HEK293 (cell line): ENCODE results near the gene STARD13.
A peak's percentile ranks its signal among the peaks of the same experiment; 100 is the strongest.

Experiments used
- CTCF ChIA-PET: fragments of 350-600 bp; formaldehyde crosslinking; extraction: SDS; loops from one replicate; lab custom pipeline; 2021; ENCODE audit warnings: antibody characterized with exemption; lab: Yijun Ruan, JAX
- POLR2A ChIA-PET: fragments of 300-600 bp; formaldehyde crosslinking; extraction: SDS; loops from one replicate; lab custom pipeline; 2020; ENCODE audit warnings: antibody characterized with exemption, inconsistent platforms; lab: Yijun Ruan, JAX
- H3K27ac ChIP-seq: fragments of 200-500 bp; sonication (Bioruptor generic); 2 replicates; pipeline ENCODE4 v1.5.1; 2014; ENCODE audit warnings: low read depth, low read length, control low read depth, inconsistent platforms; ENCODE audit errors: extremely low read depth
- H3K36me3 ChIP-seq, 2 experiments: fragments of 200-500 bp in 1 of 2; sonication (Bioruptor generic) in 1 of 2; 1 replicate in 1 of 2; 2 replicates in 1 of 2; pipeline ENCODE4 v1.5.1; 2014 to 2017; ENCODE audit warnings: inconsistent platforms in 2 of 2, low read length in 2 of 2; ENCODE audit not compliant: control insufficient read depth in 2 of 2, insufficient read depth in 1 of 2
- H3K4me1 ChIP-seq: fragments of 200-500 bp; sonication (Bioruptor generic); 2 replicates; pipeline ENCODE4 v1.5.1; 2014; ENCODE audit warnings: mild to moderate bottlenecking, low read length, inconsistent platforms; ENCODE audit not compliant: control insufficient read depth, insufficient read depth
- H3K4me3 ChIP-seq: 2 replicates; pipeline ENCODE4 v1.5.1; 2011; ENCODE audit warnings: low read depth, mild to moderate bottlenecking, control low read depth, low read length, moderate library complexity
- H3K9me3 ChIP-seq: fragments of 200-500 bp; sonication (Bioruptor generic); 2 replicates; pipeline ENCODE4 v1.5.1; 2014; ENCODE audit warnings: low read depth, low read length, inconsistent platforms; ENCODE audit not compliant: control insufficient read depth, insufficient read depth
- EGR2 ChIP-seq: fragments of 450-650 bp; formaldehyde crosslinking; IDR thresholded peaks from 2 replicates; pipeline ENCODE4 v1.5.1; 2016; ENCODE audit warnings: low read depth, missing biosample characterization, missing genetic modification characterization
- MZF1 ChIP-seq: fragments of 450-650 bp; formaldehyde crosslinking; IDR thresholded peaks from 2 replicates; pipeline ENCODE4 v1.5.1; 2017; ENCODE audit warnings: missing biosample characterization, missing genetic modification characterization, borderline replicate concordance
- OSR2 ChIP-seq: fragments of 450-650 bp; formaldehyde crosslinking; IDR thresholded peaks from 2 replicates; pipeline ENCODE4 v1.5.1; 2016; ENCODE audit warnings: missing biosample characterization, missing genetic modification characterization
- TRIM28 ChIP-seq: IDR thresholded peaks from 2 replicates; pipeline ENCODE4 v1.6.1; 2011; ENCODE audit warnings: low read length, control low read depth, borderline replicate concordance
- ZBTB8A ChIP-seq: fragments of 450-650 bp; formaldehyde crosslinking; IDR thresholded peaks from 2 replicates; pipeline ENCODE4 v1.5.1; 2016; ENCODE audit warnings: missing biosample characterization, missing genetic modification characterization
- ZFP3 ChIP-seq: fragments of 450-650 bp; formaldehyde crosslinking; IDR thresholded peaks from 2 replicates; pipeline ENCODE4 v1.5.1; 2016; ENCODE audit warnings: low read depth, missing biosample characterization, missing genetic modification characterization
- ZIC2 ChIP-seq: fragments of 450-650 bp; formaldehyde crosslinking; IDR thresholded peaks from 2 replicates; pipeline ENCODE4 v1.5.1; 2016; ENCODE audit warnings: missing biosample characterization, missing genetic modification characterization
- ZNF10 ChIP-seq: fragments of 450-650 bp; formaldehyde crosslinking; IDR thresholded peaks from 2 replicates; pipeline ENCODE4 v1.5.1; 2017; ENCODE audit warnings: missing biosample characterization, missing genetic modification characterization
- ZNF266 ChIP-seq: fragments of 450-650 bp; formaldehyde crosslinking; IDR thresholded peaks from 2 replicates; pipeline ENCODE4 v1.5.1; 2016; ENCODE audit warnings: missing biosample characterization, missing genetic modification characterization, low read depth
- ZNF423 ChIP-seq: fragments of 450-650 bp; formaldehyde crosslinking; IDR thresholded peaks from 2 replicates; pipeline ENCODE4 v1.5.1; 2016; ENCODE audit warnings: missing biosample characterization, missing genetic modification characterization
- ZNF514 ChIP-seq: fragments of 450-650 bp; formaldehyde crosslinking; IDR thresholded peaks from 2 replicates; pipeline ENCODE4 v1.5.1; 2016; ENCODE audit warnings: missing biosample characterization, missing genetic modification characterization
- ZNF561 ChIP-seq: fragments of 450-650 bp; IDR thresholded peaks from 2 replicates; pipeline ENCODE4 v1.5.1; 2018; ENCODE audit warnings: missing biosample characterization, missing genetic modification characterization, borderline replicate concordance
- ZNF596 ChIP-seq: fragments of 450-650 bp; IDR thresholded peaks from 2 replicates; pipeline ENCODE4 v1.5.0; 2018; ENCODE audit warnings: missing biosample characterization, mild to moderate bottlenecking, missing genetic modification characterization, moderate library complexity
- TF ChIP-seq, protein P1 (sequence below): fragments of 450-650 bp; IDR thresholded peaks from 2 replicates; pipeline ENCODE4 v1.5.1; 2018; ENCODE audit warnings: missing biosample characterization, mild to moderate bottlenecking, missing genetic modification characterization
- TF ChIP-seq, protein P2 (sequence below): IDR thresholded peaks from 2 replicates; pipeline ENCODE4 v1.6.1; 2011; ENCODE audit warnings: mild to moderate bottlenecking, low read depth, low read length, borderline replicate concordance
- TF ChIP-seq, protein P3 (sequence below): fragments of 450-650 bp; formaldehyde crosslinking; IDR thresholded peaks from 2 replicates; pipeline ENCODE4 v1.5.1; 2016; ENCODE audit warnings: missing biosample characterization, missing genetic modification characterization
- TF ChIP-seq, protein P4 (sequence below): fragments of 450-650 bp; formaldehyde crosslinking; conservative IDR thresholded peaks from 2 replicates; pipeline ENCODE4 v1.5.1; 2016; ENCODE audit warnings: low read depth, missing biosample characterization, missing genetic modification characterization
- TF ChIP-seq, protein P5 (sequence below): fragments of 450-650 bp; formaldehyde crosslinking; IDR thresholded peaks from 2 replicates; pipeline ENCODE4 v1.5.1; 2016; ENCODE audit warnings: missing biosample characterization, missing genetic modification characterization
- TF ChIP-seq, protein P6 (sequence below): fragments of 450-650 bp; formaldehyde crosslinking; IDR thresholded peaks from 2 replicates; pipeline ENCODE4 v1.5.1; 2016; ENCODE audit warnings: missing biosample characterization, missing genetic modification characterization

Gene STARD13

DNA sequence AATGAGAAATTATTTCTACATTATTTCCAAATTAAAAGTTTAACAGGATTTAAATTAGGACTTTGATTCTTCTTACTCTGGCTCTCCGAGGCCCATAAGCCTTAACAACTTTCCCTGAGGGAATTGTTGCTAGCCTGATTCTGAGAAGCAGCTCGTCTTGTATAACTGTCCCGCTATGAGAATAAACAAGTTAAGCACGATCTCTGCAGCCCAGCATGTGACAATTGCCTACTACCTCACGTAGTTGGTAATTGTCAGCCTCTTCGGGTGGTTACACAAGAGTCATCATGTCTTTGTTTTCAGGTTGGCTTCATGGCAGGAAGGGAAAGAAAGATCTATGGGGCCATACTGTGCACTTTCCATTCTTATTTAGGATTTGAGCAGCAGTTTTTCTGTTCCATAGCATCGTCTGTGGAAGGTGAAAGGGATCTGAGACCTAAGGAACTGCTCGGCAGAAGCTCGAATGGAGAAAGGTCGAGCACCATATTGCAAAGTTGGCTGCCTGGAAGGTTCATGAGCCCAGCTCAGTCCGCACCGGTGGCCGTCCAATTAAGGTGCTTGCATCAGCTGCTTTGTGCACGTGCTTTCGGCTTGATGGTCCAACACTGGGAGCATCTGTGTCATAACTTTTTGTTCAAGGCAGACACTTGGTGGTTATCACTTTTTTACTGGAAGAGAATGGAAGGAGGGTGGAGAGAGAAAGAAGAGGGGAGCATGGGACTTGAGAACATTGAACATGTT is 1.8 kb upstream of the STARD13 start:
- POLR2A ChIA-PET = no interaction called here
- TF ChIP-seq, protein P1, sequence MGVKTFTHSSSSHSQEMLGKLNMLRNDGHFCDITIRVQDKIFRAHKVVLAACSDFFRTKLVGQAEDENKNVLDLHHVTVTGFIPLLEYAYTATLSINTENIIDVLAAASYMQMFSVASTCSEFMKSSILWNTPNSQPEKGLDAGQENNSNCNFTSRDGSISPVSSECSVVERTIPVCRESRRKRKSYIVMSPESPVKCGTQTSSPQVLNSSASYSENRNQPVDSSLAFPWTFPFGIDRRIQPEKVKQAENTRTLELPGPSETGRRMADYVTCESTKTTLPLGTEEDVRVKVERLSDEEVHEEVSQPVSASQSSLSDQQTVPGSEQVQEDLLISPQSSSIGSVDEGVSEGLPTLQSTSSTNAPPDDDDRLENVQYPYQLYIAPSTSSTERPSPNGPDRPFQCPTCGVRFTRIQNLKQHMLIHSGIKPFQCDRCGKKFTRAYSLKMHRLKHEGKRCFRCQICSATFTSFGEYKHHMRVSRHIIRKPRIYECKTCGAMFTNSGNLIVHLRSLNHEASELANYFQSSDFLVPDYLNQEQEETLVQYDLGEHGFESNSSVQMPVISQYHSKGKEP (tag by site-specific recombination) = peak; percentile 90
- TF ChIP-seq ZNF423 (tag by site-specific recombination) = peak; percentile 57; the same call in 1 of the 2 replicates
- peak; percentile 62; the same call in 1 of the 2 replicates for TF ChIP-seq OSR2 (tag by site-specific recombination)
- peak; percentile 73; the same call in 1 of the 2 replicates for TF ChIP-seq ZNF561
- TF ChIP-seq, protein P2, sequence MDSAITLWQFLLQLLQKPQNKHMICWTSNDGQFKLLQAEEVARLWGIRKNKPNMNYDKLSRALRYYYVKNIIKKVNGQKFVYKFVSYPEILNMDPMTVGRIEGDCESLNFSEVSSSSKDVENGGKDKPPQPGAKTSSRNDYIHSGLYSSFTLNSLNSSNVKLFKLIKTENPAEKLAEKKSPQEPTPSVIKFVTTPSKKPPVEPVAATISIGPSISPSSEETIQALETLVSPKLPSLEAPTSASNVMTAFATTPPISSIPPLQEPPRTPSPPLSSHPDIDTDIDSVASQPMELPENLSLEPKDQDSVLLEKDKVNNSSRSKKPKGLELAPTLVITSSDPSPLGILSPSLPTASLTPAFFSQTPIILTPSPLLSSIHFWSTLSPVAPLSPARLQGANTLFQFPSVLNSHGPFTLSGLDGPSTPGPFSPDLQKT = no peak
- TF ChIP-seq ZIC2 (tag by site-specific recombination) = peak; percentile 85
- TF ChIP-seq ZNF596 (tag by site-specific recombination) = no peak
- TF ChIP-seq, protein P3, sequence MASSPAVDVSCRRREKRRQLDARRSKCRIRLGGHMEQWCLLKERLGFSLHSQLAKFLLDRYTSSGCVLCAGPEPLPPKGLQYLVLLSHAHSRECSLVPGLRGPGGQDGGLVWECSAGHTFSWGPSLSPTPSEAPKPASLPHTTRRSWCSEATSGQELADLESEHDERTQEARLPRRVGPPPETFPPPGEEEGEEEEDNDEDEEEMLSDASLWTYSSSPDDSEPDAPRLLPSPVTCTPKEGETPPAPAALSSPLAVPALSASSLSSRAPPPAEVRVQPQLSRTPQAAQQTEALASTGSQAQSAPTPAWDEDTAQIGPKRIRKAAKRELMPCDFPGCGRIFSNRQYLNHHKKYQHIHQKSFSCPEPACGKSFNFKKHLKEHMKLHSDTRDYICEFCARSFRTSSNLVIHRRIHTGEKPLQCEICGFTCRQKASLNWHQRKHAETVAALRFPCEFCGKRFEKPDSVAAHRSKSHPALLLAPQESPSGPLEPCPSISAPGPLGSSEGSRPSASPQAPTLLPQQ (tag by site-specific recombination) = no peak
- no peak for TF ChIP-seq ZNF10 (tag by site-specific recombination)
- no peak for TF ChIP-seq EGR2 (tag by site-specific recombination)
- H3K27ac ChIP-seq = no peak overlapping the region
- H3K4me3 ChIP-seq = no peak overlapping the region
- CTCF ChIA-PET = no interaction called here
- no peaks in the 10 kb centered on the region for H3K4me1 ChIP-seq
- no peaks in the 10 kb centered on the region for H3K9me3 ChIP-seq
- no peaks in the 10 kb centered on the region for H3K36me3 ChIP-seq

DNA sequence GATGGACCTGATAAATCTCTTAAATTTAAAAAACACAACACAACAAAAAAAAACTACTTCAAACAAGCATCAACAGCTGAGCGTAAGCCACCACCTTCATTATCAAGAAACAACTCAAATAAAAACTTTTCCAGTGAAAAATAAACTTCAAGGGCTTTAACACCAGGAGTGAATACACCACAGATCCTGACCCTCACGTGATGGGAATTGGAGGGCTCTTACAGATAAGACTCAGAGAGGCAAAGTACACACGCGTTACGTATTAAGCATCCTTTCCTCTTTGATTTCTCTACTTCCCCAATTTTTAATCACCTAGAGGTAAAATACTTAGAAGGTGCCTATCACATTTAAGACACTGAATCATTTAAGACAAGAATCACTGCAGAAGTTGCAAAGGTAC is 573 bp upstream of the STARD13 start:
- ChIA-PET POLR2A (no interaction called here), CTCF (interaction anchor here (0.7 kb wide), 1 partner anchor 153 kb away, joined by 3 read pairs; no protein-coding TSS in a partner anchor)
- Histone ChIP-seq H3K27ac (no peak overlapping the region), H3K4me1 (no peaks in the 10 kb centered on the region), H3K9me3 (no peaks in the 10 kb centered on the region), H3K4me3 (peak overlapping the region; percentile 24), H3K36me3 (no peaks in the 10 kb centered on the region)
- TF ChIP-seq, protein P4, sequence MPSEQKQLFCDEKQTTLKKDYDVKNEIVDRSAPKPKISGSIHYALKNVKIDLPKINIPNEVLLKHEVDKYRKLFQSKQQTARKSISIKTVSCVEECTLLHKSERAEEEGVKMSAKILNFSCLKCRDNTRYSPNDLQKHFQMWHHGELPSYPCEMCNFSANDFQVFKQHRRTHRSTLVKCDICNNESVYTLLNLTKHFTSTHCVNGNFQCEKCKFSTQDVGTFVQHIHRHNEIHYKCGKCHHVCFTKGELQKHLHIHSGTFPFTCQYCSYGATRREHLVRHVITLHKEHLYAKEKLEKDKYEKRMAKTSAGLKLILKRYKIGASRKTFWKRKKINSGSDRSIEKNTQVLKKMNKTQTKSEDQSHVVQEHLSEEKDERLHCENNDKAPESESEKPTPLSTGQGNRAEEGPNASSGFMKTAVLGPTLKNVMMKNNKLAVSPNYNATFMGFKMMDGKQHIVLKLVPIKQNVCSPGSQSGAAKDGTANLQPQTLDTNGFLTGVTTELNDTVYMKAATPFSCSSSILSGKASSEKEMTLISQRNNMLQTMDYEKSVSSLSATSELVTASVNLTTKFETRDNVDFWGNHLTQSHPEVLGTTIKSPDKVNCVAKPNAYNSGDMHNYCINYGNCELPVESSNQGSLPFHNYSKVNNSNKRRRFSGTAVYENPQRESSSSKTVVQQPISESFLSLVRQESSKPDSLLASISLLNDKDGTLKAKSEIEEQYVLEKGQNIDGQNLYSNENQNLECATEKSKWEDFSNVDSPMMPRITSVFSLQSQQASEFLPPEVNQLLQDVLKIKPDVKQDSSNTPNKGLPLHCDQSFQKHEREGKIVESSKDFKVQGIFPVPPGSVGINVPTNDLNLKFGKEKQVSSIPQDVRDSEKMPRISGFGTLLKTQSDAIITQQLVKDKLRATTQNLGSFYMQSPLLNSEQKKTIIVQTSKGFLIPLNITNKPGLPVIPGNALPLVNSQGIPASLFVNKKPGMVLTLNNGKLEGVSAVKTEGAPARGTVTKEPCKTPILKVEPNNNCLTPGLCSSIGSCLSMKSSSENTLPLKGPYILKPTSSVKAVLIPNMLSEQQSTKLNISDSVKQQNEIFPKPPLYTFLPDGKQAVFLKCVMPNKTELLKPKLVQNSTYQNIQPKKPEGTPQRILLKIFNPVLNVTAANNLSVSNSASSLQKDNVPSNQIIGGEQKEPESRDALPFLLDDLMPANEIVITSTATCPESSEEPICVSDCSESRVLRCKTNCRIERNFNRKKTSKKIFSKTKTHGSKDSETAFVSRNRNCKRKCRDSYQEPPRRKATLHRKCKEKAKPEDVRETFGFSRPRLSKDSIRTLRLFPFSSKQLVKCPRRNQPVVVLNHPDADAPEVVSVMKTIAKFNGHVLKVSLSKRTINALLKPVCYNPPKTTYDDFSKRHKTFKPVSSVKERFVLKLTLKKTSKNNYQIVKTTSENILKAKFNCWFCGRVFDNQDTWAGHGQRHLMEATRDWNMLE (tag by site-specific recombination) = no peak
- 0 out of 2 replicates have a peak, but pooled peaks have one; percentile 7 for TF ChIP-seq ZBTB8A
- no peak for TF ChIP-seq ZFP3 (tag by site-specific recombination)
- TF ChIP-seq ZNF266 = no peak
- TF ChIP-seq, protein P5, sequence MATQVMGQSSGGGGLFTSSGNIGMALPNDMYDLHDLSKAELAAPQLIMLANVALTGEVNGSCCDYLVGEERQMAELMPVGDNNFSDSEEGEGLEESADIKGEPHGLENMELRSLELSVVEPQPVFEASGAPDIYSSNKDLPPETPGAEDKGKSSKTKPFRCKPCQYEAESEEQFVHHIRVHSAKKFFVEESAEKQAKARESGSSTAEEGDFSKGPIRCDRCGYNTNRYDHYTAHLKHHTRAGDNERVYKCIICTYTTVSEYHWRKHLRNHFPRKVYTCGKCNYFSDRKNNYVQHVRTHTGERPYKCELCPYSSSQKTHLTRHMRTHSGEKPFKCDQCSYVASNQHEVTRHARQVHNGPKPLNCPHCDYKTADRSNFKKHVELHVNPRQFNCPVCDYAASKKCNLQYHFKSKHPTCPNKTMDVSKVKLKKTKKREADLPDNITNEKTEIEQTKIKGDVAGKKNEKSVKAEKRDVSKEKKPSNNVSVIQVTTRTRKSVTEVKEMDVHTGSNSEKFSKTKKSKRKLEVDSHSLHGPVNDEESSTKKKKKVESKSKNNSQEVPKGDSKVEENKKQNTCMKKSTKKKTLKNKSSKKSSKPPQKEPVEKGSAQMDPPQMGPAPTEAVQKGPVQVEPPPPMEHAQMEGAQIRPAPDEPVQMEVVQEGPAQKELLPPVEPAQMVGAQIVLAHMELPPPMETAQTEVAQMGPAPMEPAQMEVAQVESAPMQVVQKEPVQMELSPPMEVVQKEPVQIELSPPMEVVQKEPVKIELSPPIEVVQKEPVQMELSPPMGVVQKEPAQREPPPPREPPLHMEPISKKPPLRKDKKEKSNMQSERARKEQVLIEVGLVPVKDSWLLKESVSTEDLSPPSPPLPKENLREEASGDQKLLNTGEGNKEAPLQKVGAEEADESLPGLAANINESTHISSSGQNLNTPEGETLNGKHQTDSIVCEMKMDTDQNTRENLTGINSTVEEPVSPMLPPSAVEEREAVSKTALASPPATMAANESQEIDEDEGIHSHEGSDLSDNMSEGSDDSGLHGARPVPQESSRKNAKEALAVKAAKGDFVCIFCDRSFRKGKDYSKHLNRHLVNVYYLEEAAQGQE = 0 out of 2 replicates have a peak, but pooled peaks have one; percentile 17
- TF ChIP-seq, protein P6, sequence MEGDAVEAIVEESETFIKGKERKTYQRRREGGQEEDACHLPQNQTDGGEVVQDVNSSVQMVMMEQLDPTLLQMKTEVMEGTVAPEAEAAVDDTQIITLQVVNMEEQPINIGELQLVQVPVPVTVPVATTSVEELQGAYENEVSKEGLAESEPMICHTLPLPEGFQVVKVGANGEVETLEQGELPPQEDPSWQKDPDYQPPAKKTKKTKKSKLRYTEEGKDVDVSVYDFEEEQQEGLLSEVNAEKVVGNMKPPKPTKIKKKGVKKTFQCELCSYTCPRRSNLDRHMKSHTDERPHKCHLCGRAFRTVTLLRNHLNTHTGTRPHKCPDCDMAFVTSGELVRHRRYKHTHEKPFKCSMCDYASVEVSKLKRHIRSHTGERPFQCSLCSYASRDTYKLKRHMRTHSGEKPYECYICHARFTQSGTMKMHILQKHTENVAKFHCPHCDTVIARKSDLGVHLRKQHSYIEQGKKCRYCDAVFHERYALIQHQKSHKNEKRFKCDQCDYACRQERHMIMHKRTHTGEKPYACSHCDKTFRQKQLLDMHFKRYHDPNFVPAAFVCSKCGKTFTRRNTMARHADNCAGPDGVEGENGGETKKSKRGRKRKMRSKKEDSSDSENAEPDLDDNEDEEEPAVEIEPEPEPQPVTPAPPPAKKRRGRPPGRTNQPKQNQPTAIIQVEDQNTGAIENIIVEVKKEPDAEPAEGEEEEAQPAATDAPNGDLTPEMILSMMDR (tag by site-specific recombination) = no peak
- no peak for TF ChIP-seq ZNF514 (tag by site-specific recombination)
- TF ChIP-seq TRIM28 = no peak
- no peak for TF ChIP-seq MZF1 (tag by site-specific recombination)
- no peak for TF ChIP-seq ZNF10 (tag by site-specific recombination)
